ENCODE results near the gene SUSD1.
"Not testable (repeated sequence)": the region's sequence is repeated elsewhere in the genome, so short reads cannot be mapped to it uniquely, and the experiment has no call there.

Gene SUSD1

DNA sequence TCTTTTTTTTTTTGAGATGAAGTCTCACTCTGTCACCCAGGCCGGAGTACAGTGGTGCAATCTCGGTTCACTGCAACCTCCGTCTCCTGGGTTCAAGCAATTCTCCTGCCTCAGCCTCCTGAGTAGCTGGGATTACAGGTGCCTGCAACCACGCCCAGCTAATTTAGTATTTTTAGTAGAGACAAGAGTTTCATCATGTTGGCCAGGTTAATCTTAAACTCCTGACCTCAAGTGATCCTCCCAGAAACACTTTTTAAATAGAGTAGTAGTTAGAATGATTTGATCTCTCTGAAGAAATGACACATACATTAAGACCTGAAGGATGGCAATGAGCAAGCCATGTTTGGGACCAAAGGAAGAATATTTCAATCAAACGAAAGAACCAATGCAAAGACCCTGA lies 46.7 kb downstream of the SUSD1 start:
- DNase-seq = not testable (repeated sequence)

DNA sequence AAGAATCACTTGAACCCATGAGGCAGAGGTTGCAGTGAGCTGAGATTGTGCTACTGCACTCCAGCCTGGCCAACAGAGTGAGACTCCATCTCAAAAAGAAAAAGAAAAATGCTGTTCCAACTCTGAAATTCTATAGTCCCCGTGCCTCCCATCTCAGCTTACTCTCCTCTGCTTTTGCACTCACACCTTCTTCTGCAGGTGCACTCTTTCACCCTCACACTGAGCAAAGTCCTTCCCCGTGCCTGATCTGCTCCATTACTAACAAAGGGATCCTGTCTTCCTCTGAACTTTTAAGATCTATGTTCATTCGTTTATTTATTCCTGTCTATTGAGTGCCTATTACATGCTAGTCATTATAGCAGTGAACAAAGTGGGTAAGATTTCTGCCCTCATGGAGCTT lies 47.8 kb downstream of the SUSD1 start:
- no peak for DNase-seq

DNA sequence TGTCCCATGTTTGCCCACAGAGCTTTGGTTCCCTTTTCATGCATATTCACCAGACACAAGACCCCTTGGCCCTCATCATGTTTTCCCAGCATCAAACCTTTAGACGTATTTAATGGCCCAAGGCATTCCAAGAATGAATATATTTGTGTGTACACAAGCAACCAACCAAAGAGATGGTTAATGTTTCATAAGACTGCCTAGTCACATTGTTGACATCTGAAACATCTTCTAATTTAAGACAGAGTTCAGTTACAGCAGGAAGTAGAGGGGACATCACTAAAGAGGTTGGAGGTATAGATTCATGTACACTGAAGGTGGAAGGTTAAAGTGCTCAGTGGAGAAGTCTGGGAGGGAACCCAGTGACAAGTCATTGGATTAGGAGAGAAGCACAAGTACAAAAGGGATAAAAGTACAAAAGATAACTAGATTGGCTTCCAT lies 49.1 kb downstream of the SUSD1 start:
- no peak for DNase-seq

DNA sequence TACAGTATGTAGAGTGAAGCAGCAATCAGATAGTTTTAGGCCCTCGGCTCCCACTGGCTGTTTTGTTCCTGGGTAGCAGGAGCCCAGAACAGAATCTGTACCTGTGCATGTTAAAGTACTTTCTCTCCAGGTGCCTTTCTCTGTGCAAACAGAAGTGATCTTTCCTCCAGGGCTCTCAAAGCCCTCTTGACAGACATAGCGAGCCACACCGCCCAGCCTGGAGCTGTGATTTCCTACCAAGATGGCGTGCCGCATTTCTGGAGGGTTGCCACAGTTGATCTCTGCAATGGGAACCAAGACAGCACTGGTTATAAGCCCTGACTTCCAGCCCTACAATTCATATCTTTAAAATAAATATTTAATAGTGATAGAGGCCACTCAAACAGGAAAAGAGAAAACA lies 50.9 kb downstream of the SUSD1 start:
- no peak for DNase-seq

DNA sequence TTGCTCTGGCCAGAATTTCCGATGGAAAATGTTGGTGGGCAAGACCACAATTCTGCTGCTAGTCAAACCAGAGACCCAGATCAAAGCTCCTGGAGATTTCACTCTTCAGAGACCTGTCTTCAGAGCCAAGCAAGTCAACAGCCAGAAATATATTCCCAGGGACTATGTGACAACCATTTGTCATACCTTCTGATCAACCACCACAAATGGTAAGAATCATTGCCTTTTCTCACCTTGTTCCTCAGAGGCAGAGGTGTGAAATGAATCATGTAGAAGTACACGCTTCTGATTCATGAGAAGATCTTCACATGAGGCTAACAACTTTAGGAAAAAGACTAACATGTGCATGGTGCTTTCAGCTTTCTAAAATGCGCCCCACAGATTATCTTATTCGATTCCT lies 53.5 kb downstream of the SUSD1 start:
- DNase-seq = no peak

DNA sequence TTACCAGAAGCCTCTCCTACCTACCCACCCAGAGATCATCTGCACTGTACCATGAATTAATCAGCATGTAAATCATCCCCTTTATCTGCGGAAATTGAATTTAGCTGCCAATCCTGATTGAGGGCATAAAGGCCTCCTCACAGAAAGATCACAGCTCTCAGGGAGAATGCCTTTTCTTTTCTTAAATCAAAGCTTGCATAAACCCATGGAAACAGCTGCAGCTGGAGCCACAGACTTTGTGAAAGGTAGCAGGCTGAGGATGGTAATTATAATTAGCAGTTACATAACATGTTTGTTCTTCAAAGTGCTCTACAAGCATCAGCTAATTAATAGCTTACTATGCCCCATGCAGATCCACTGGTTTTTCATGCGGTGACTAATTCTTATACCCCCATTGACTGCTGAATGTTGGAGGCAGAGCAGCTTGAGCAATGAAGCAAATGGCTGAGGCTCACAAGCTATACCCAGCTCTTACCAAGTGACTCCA lies 54.6 kb downstream of the SUSD1 start:
- no peak for DNase-seq

DNA sequence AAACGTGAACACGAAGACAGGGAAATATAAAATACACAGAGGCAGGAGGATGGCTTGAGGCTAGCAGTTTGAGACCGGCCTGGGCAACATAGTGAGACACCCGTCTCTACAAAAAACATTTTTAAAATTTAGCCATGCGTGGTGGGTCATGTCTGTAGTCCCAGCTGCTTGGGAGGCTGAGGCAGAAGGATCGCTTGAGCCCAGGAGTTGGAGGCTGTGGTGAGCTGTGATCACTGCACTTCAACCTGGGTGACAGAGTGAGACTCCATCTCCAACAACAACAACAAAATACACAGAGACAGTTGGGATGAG lies 55.1 kb downstream of the SUSD1 start:
- no peak for DNase-seq

DNA sequence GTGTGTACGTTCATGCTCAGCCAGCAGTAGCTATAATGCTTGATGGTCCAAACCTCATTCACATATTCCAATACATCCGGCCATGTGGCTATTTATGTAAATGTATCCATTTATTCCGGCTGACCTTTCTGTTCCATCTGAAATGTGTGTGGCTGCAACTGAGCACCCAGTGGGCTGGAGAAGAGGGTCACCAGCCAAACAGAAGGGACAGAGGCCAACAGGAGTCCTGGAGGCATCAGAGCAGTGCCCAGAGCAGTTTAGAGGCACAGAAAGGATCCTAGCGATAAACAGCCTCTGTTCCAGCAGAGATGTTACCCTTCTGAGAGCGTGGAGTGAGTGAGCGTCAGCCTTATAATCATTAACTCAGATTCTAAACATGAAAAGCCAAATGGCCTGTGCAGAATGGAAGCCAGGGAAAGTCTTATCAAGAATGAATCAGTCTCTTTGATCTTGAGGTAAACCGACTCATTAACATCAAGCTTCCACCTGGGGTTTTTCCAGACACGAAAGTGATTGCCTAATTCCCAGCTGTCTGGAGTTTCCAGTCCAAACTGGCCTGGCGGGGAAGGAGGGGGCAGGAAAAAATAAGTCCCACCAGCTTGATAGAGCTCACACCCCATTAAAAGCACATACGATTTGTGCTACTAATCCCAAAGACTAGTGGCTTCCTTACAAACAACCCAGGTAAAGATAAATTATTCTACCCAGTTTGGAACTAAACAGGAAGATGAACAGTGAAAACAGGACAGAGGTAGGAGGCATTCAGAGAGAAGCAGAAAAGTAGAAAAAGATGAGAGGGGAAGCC lies 55.7 kb downstream of the SUSD1 start:
- DNase-seq = no peak

DNA sequence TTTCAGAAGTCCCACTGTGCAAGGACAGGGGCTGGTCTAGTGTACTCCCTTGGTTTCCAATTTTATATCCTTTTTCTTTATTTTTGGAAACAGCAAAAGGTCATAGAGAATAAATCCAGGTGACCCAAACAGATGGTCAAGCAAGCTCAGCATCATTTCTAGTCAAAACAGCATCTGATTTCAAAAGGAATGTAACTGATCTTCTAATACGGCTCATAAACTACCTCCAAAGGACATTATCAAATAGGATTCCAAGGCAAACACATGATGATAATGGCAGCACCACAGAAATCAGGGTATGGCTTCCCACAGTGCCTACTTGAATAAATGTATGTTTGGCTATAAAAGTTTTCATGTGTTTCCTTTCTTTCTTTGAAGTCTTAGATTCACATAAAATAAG lies 57.1 kb downstream of the SUSD1 start:
- DNase-seq = no peak

DNA sequence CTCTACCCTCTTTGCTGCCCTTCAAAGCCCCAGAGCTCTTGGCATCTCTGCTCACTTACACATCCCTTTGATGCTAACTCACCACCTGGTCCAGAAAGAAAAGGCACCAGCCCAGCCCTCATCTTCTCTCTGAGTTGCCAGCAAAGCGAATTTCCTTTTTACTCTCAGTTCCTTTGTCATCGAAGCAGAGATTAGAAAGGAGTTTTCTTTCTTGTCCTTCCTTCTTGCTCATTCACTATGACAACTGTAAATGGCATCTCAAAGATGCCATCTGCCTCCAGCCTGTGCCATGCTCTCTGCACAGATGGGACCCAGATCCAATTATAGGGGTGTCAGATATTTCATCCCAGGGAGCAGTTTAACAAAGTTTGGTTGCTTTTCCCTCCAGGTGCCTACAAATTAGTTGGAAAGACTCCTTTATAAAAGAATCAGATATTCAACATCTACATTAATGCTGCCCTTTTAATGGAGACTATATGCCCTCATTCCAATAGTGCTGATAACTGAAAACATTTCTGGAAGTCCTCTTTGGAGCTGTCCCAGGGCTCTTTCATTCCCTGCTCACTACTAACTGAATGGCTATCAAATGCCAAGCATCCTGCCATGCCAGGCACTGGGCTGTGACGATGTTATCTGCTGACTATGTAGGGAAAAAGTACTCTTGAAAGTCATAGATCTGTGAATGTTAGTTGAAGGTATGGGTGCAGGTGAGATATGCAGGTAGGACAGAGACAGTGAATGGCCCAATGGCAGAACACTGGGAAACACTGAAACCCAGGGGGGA lies 58.9 kb downstream of the SUSD1 start:
- DNase-seq = no peak

DNA sequence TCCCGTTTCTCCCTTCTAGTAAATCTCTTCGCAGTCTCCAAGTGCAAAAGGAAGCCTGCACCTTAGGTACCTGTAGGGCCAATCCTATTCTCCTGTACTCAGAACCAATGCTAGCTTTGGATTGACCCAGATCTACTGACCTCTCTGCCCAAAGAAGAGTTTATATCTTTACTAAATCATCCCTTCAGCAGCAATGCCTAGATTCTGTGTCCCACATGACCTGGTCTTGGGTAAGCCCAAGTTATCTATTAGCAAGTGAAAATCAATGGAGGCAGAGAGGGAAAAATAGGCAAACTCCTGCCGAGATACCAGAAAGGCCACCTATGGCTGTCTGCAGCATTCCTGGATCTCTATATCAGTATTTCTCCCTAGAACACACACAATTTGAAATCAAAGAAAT lies 60.0 kb downstream of the SUSD1 start:
- DNase-seq = no peak

DNA sequence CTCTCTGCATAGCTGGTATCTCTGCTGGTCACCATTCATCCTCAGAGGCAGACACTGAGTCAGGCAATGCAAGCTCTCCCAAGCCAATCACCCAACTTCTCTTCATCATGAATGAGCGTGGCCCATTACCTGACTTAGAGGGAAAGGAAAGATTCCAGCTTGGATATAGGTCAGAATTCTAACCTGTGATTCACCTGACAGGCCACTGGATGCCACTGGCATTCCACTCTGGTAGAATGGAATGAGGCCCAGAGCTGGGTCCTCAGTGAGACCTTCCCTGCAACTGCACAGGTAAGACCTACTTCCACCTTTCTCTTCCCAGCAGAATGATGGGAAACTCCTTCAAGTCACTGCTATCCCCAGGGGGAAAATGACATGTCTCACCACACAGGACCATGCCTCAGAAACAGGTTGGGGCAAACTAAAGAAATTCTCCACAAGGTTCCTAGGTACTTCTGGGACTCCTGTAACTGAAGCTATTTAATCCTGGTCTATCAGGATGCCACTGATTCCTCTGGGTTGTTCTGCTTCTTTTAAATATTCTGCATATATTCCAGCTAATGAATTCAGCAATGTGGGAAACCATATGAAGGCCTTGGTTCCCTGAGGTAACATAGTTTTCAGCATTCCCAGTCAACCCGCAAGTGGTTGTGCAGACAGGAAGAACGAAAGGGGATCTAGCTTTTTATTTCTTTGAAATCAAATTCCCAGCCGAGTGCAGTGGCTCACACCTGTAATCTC lies 62.0 kb downstream of the SUSD1 start:
- peak; percentile 9 to 14 for DNase-seq

DNA sequence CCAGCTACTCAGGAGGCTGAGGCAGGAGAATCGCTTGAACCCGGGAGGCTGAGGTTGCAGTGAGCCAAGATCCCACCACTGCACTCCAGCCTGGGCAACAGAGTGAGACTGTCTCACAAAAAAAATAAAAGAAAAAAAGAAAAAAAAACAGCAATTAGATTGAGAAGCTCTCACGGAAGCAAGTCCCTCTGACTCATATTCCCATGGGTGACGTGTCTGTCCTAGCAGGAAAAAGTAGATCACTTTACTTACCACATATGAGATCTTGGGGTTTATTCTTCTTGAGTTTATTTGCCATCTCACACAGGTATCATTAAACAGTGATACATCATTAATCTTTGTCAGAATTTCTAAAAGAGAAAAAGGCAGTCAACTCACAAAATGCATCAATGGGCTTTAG lies 62.6 kb downstream of the SUSD1 start:
- DNase-seq = no peak

DNA sequence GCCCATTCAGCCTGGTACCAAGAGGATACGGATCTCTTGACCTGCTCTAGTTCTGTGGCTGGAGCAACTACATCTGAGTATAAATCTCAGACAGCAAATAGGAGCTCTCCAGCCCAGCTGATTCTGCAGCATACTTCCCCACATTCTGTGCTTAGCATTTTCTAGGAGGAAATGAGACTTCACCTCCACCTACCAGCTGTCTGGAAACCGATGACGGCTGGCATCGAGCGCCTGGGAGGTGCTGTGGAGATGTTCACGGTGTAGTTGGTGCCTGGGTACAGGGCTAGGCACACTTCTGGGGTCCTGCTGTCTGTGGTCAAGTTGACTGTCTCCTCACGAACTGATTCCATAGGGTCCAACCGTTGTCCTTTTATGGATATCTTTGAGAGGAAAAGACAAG lies 63.6 kb downstream of the SUSD1 start:
- DNase-seq = no peak

DNA sequence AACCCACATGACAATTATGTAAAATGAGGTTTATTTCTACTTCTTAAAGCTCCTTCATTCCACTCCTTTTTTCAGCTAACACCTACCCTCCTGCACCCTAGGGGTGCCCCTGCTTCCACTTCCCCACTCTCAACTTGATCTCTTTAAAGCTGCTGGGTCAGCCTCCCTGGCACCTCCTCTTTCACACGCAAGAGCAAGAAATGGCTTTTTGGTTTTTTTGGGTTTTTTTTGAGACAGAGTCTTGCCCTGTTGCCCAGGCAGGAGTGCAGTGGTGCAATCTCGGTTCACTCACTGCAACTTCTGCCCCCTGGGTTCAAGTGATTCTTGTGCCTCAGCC lies 64.4 kb downstream of the SUSD1 start:
- DNase-seq = no peak

DNA sequence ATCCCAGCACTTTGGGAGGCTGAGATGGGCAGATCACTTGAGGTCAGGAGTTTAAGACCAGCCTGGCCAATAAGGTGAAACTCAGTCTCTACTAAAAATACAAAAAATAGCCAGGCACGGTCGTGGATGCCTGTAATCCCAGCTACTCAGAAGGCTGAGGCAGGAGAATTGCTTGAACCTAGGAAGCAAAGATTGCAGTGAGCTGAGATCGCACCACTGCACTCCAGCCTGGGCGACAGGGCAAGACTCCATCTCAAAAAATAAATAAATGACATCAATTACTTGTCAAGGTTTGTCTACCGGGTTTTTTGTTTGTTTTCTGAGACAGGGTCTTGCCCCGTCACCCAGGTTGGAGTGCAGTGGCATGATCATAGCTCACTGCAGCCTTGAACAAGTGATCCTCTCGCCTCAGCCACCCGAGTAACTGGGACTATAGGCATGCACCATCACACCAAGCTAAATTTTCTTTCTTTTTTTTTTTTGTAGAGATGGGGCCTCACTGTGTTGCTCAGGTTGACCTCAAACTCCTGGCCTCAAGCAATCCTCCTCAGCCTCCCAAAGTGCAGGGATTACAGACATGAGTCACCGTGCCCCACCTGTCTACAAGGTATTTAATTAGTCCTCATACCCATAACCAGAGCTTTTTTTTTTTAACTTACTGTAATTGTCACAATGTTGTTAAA lies 64.9 kb downstream of the SUSD1 start:
- no peak for DNase-seq

DNA sequence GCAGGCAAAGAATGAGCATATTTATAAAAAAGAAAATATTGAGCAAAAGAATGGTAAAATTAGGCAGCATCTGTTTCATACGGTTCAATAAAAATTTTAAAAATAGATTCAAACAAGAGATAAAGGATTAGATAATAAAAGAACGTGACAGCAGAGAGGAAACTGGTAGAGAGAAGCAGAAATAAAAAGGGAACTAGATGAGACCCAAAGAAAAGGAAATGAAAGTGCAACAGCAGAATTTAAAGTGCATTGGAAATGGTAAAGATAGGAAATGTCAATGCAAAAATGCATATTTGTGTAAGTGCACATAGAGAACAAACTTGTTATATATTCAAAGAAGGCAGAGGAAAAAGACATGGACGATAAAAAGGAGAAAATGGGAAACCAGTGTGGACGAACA lies 70.2 kb downstream of the SUSD1 start:
- no peak for DNase-seq

DNA sequence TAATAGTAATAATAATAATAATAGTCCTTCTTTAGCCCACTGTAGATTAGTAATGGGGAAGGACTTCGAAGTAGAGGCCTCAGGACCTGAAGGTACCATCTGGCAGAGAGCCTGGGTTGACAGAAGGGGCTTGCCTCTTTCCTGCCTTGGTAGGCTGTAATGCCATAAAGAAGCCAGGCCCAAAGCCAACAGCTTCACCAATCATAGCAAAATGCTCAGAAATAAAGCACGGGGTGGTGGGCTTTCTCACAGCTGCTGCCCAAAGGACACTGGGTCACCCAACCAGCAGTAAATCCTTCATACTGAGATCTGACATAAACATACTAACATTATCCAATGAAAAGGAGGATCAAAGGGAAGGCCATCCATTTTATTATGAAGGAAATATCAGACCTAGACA lies 70.7 kb downstream of the SUSD1 start:
- no peak for DNase-seq

DNA sequence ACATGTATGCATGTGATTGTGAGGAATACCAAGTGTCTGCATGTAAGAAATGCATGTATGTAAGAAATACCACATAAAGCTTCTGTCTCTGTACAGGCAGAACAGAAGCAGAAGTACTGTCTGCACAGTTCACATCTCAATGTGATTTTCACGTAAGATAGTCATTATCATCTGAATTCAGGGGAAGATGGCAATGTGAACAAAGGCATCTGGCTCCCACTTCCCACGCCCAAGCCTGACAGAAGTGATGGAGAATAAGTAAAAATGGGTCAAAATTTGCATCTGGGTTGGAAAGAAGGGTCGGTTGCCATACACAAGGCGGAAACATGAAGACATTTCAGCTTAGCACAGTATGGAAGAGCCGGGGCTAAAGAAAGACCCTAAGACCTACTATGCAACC lies 71.7 kb downstream of the SUSD1 start:
- DNase-seq = no peak

DNA sequence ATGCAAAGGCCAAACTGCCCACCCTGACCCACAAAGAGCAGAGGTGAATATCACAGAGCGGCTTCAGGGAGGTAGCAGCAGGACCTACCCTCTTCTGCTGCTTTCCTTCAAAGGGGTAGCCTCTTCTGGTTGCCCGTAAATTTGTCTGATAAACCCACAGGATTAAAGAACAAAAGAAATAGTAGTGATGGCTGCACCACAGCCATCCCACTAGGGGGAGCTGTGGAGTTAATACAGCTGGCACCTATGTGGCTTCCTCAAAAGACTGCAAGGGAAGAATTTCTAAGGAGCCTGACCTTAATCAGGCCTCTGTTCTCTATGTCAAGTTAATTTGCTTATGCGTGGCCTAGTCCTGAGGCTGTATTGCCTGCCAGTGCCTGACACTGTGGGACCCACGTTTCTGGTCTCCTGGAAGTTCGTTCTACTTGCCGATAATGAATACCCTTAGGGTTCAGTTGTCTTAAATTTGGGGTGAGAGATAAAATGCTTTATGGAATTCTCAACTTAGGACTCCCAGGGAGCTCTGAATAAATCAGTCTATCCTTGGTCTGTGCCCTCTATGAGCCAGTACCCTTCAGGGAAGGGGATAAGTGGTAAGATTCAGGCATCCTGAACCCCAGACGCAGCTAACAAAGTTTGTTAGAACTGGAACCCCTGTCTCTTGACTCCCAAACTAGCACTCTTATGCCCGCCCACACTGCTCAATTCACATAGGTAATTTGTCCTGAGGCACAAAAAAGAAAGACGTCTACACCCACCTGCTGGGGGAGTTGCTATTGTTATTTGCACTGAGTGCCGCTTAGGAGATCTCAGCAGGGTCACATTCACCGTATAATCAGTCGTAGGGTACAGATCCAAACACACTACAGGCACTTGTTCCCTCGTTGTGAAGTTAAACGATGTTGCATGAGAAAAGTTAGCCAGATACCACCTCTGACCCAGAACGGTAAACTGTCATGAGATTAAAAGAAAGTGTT lies 77.1 kb downstream of the SUSD1 start:
- peak; percentile 68 to 82 for DNase-seq

DNA sequence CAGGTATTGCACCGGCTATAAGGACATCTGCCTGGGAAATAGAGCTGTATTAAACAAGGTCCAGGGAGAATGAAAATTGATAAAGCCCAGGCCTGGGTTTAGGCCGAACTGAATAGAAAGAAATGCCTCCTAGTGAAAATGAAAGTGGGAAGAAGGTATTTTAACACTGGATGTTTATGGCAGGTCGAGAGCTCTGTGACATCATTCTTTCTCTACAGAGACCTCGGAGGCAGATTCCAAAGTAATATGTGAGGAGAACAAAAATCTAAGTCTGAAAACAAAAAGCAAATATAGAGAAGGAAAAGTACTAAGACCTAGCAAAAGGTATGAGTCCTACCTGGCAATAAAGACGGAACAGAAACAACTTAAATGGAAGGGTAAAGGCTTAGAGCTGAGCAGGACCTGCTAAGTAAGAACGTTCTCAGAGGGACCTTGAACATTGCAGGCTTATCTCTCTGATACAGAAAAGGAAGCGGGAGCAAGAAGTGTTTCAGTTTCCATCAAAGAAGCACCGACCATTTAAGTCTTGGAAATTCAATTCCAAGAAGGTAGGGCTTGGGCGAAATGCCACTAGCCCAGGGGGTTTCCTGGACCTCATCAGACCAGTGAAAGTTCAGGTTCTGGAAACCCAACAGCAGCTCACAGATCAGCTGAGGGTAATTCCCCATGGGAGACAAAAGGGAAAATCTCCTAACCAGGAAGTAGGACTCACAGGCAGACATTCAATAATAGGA lies 80.0 kb downstream of the SUSD1 start:
- no peak for DNase-seq
